ENCODE data around the gene SULT2B1.
"Not testable (repeated sequence)": the region's sequence is repeated elsewhere in the genome, so short reads cannot be mapped to it uniquely, and the experiment has no call there.

SULT2B1 gene

DNA sequence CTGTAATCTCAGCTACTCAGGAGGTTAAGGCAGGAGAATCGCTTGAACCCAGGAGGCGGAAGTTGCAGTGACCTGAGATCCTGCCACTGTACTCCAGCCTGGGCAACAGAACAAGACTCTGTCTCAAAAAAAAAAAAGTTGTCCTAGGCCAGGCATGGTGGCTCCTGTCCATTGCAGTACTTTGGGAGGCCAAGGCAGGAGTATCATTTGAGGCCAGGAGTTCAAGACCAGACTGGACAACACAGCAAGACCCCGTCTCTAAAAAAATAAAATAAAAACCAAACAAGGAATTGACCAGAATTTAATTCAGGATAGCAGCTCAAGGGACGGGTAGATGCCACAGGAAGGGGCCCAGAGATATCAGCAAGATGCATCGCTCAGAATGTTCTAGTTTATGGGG lies 4.9 kb downstream of the SULT2B1 start:
- Histone ChIP-seq H3K27me3 (ENCODE audit: low read depth) (no peaks in the 10 kb centered on the region), H3K4me1 (peaks cover 11% of the 10 kb centered on the region), H3K4me3 (no peak overlapping the region), H3K9me3 (no peaks in the 10 kb centered on the region), H3K36me3 (replicated peaks) (no peaks in the 10 kb centered on the region)
- no peak for DNase-seq (ENCODE audit: low spot score in 2 of 2)
- in situ Hi-C loops (cut with MboI; ENCODE audit: low sequenced_read_pairs): no loop called here

DNA sequence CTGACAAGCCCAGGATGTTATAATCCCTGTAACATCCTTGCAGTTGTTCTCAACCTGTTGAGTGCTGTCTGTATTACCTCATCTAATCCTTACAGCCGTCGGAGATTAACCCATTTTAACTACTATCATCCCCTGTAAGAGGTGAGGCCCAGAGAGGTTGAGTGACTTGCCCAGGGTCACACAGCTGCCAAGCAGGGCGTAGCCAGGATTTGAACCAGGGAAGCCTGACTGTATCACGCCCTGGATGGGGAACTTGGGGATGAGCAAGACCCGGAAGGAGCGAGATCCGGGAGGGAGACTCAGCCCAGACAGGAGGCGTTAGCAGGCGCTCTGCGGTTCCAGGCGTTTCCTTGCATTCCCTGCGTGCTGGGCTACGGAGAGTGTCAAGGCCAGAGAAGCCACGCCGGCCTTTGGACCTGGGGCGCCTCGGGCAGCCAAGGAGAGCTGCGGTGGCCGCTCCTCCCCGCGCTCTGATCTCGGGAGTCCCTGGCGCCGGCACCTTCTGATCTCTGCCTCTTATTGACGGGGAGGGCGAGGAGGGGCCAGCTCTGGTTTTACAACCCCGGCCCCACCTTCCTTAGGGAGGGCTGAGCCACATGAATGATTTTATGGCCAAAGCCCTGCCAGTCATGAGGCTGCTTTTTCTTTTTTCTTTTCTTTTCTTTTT lies 6.2 kb downstream of the SULT2B1 start:
- in situ Hi-C loops (cut with MboI; ENCODE audit: low sequenced_read_pairs): no loop called here
- Histone ChIP-seq H3K4me1 (peaks cover 13% of the 10 kb centered on the region), H3K27me3 (ENCODE audit: low read depth) (no peaks in the 10 kb centered on the region), H3K9me3 (no peaks in the 10 kb centered on the region), H3K36me3 (replicated peaks) (no peaks in the 10 kb centered on the region), H3K4me3 (no peak overlapping the region)
- peak; percentile 40 to 80 for DNase-seq (ENCODE audit: low spot score in 2 of 2)

DNA sequence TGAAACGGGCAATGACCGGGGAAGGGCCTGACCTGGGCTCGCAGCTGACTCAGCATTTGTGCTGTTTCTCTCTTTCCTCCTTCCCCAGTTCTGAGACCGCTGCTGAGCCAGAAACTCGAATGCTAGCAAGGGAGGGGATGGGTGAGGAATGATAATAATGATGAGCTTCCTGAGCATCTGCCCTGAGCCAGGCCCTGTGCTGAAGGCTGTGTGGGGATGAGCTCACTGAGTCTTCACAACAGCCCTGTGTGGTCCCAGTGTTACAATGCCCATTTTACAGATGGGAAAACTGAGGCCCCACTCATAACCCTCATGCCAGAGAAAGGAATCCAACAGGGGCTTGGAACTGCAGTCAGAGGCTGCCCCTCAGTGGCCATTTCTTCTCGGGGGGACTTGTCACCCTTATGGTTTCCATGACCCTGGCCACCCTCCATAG lies 8.1 kb downstream of the SULT2B1 start:
- H3K36me3 ChIP-seq (replicated peaks): no peaks in the 10 kb centered on the region
- no peak overlapping the region for H3K4me3 ChIP-seq
- no peaks in the 10 kb centered on the region for H3K27me3 ChIP-seq (ENCODE audit: low read depth)
- H3K9me3 ChIP-seq: no peaks in the 10 kb centered on the region
- in situ Hi-C loops (cut with MboI; ENCODE audit: low sequenced_read_pairs): no loop called here
- H3K4me1 ChIP-seq: peaks cover 12% of the 10 kb centered on the region
- DNase-seq (ENCODE audit: low spot score in 2 of 2): no peak

DNA sequence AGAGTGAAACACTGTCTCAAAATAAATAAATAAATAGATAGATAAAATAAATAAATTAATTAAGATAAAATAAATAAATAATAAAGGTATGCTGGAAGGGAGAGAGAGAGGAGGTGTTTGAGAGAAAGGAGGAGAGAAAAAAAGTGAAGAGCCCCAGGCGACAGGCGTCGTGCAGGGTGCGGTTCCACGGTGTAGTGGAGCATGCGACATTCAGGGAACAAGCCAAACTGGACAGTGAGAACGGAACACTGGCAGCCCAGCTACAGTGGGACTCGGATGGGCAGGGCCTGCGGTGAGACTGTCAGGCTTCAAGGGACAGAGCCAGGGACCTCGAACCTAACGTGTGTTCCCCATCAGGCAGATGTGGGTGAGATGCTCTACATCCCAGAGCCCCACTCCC lies 9.4 kb downstream of the SULT2B1 start:
- no peak overlapping the region for H3K4me3 ChIP-seq
- peaks cover 17% of the 10 kb centered on the region for H3K4me1 ChIP-seq
- DNase-seq (ENCODE audit: low spot score in 2 of 2): no peak
- no peaks in the 10 kb centered on the region for H3K9me3 ChIP-seq
- no peaks in the 10 kb centered on the region for H3K27me3 ChIP-seq (ENCODE audit: low read depth)
- in situ Hi-C loops (cut with MboI; ENCODE audit: low sequenced_read_pairs): no loop called here
- no peaks in the 10 kb centered on the region for H3K36me3 ChIP-seq (replicated peaks)

DNA sequence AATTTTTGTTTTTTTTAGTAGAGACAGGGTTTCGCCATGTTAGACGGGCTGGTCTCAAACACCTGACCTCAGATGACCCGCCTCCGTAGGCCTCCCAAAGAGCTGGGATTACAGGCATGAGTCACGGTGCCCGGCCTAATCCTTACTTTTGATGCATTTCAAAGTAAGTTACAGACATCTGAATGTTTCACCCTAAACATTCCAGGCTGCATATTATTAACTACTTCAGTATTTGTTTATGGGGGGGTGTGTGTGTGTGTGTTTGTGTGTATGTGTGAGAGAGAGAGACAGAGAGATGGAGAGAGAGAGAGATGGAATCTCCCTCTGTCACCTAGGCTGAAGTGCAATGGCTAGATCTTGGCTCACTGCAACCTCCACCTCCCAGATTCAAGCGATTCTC lies 13.1 kb downstream of the SULT2B1 start:
- peak; percentile 47 to 81 for DNase-seq (ENCODE audit: low spot score in 2 of 2)
- Histone ChIP-seq H3K27me3 (ENCODE audit: low read depth) (no peaks in the 10 kb centered on the region), H3K4me3 (no peak overlapping the region), H3K4me1 (peaks cover 16% of the 10 kb centered on the region), H3K9me3 (no peaks in the 10 kb centered on the region), H3K36me3 (replicated peaks) (no peaks in the 10 kb centered on the region)
- in situ Hi-C loops (cut with MboI; ENCODE audit: low sequenced_read_pairs): no loop called here

DNA sequence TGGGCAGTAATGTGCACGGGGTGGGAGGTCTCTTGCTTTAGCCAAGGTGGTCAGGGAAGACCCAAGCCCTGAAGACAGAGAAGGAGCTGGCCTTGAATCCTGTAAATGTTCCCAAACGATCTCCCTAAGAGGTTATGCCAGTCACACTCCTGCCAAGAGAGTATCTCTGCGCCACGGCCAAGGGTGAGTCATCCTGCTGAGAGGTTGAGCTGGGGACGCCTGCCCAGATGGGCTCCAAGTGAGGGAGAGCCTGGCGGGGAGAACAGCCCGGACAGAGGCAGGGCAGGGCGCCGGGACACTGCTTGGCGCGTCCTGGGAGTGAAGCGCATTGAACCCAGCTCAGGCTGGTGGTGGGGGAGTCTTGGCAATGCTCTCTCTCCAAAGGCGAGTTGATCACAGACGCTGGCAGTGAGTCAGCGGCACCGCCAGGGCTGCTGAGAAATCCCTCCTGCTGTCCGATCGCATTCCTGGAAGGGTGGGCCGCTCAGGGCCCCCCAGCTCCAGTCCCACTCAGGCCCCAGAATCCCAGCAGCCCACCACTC lies 16.4 kb downstream of the SULT2B1 start:
- in situ Hi-C loops (cut with MboI; ENCODE audit: low sequenced_read_pairs): no loop called here
- no peak overlapping the region for H3K4me3 ChIP-seq
- no peaks in the 10 kb centered on the region for H3K36me3 ChIP-seq (replicated peaks)
- no peak for DNase-seq (ENCODE audit: low spot score in 2 of 2)
- no peaks in the 10 kb centered on the region for H3K27me3 ChIP-seq (ENCODE audit: low read depth)
- peaks cover 13% of the 10 kb centered on the region for H3K4me1 ChIP-seq
- H3K9me3 ChIP-seq: no peaks in the 10 kb centered on the region

DNA sequence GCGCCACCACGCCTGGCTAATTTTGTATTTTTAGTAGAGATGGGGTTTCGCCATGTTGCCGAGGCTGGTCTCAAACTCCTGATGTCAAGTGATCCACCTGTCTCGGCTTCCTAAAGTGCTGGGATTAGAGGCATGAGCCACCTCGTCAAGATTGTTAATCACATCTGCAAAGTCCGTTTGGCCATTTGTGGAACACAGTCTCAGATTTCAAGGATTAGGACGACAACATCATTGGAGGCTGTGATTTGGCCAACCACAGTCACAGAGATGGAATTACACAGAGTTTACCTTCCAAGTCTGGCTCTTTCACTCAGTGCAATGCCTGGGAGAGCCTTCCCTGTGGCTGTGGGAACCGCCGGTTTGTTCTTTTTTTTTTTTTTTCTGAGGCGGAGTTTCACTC lies 17.8 kb downstream of the SULT2B1 start:
- peak; percentile 29 to 53 for DNase-seq (ENCODE audit: low spot score in 2 of 2)

DNA sequence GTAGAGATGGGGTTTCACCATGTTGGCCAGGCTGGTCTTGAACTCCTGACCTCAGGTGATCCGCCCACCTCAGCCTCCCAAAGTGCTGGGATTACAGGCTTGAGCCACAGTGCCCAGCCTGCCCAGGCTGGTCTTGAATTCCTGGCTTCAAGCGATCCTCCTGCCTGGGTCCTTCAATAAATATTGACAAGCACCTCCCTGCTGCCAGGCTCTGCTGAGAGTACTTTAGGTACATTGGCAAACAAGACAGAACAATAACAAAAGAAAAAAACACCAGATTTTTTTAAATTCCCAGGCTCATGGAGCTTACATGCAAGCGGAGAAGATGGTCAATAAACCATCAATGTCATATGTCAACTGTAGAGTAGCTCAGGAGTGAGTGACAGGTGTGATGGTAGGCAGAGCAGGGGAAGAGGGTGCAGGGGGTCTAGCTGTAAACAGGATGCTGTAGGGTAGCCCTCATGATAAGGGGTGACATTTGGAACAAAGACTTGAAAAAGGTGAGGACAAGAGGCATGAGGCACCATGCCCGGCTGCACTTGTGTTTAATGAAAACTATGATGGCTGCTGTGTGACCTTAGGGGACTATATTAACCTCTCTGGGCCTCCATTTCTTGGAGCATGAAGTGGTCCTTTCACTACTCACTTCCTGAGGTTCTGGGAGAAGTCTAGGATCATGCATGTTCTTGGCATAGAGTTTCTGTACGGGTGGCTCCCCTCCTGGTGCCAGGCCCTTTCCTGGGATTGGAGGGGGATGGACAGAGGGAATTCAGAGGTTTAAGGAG lies 19.6 kb downstream of the SULT2B1 start:
- no peaks in the 10 kb centered on the region for H3K27me3 ChIP-seq (ENCODE audit: low read depth)
- no peak for DNase-seq (ENCODE audit: low spot score in 2 of 2)
- in situ Hi-C loops (cut with MboI; ENCODE audit: low sequenced_read_pairs): no loop called here
- H3K4me1 ChIP-seq: peaks cover 9% of the 10 kb centered on the region
- no peaks in the 10 kb centered on the region for H3K36me3 ChIP-seq (replicated peaks)
- H3K9me3 ChIP-seq: no peaks in the 10 kb centered on the region
- H3K4me3 ChIP-seq: no peak overlapping the region

More for the DNA sequence above, 17.8 kb downstream of the SULT2B1 start:
- Histone ChIP-seq H3K36me3 (replicated peaks) (no peaks in the 10 kb centered on the region), H3K9me3 (no peaks in the 10 kb centered on the region), H3K4me3 (no peak overlapping the region), H3K4me1 (peaks cover 17% of the 10 kb centered on the region), H3K27me3 (ENCODE audit: low read depth) (no peaks in the 10 kb centered on the region)
- in situ Hi-C loops (cut with MboI; ENCODE audit: low sequenced_read_pairs): no loop called here

DNA sequence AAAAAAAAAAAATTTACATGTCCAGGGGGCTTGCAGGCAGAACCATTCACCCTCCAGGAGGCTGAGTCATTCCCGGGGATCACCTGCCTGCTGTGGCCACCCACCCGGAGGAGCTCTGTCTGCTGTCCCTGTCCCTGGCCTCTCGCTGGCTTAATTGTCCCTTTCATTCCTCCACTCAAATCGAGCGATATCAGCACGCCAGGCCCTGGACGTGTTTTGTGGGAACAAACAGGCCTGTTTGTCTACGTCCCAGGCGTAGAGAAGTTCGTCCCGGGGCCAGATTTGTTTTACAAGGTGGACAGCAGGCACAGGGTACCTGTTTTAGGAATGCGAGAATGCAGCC lies 21.2 kb downstream of the SULT2B1 start:
- H3K9me3 ChIP-seq: no peaks in the 10 kb centered on the region
- no peaks in the 10 kb centered on the region for H3K36me3 ChIP-seq (replicated peaks)
- no peak for DNase-seq (ENCODE audit: low spot score in 2 of 2)
- no peaks in the 10 kb centered on the region for H3K27me3 ChIP-seq (ENCODE audit: low read depth)
- no peak overlapping the region for H3K4me3 ChIP-seq
- in situ Hi-C loops (cut with MboI; ENCODE audit: low sequenced_read_pairs): no loop called here
- peaks cover 9% of the 10 kb centered on the region for H3K4me1 ChIP-seq

DNA sequence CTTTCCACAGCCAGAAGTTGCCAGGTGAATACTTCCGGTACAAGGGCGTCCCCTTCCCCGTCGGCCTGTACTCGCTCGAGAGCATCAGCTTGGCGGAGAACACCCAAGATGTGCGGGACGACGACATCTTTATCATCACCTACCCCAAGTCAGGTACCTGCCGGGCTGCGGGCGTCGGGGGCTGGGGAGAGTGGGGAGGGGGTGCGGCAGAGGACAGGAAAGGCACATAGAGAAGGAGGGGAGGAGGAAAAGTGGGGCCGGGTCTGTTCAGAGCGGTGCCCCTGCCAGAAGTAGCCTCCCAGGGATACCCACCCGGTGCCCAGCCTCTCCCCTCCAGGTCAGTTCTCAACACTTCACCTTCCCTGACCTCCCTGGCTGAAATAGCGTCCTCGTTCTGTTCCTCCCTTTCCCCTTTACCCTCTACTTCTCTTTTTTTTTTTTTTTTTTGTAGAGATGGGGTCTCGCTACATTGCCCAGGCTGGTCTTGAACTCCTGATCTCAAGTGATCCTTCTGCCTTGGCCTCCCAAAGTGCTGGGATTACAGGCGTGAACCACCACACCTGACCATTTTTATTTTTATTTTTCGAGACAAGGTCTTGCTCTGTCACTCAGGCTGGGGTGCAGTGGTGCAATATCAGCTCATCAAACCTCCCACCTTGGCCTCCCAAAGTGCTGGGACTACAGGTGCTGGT lies 24.1 kb downstream of the SULT2B1 start:
- DNase-seq (ENCODE audit: low spot score in 2 of 2): no peak
- in situ Hi-C loops (cut with MboI; ENCODE audit: low sequenced_read_pairs): loop anchor here (25.0 kb wide), 1 partner anchor 614 kb away; no protein-coding TSS in a partner anchor

DNA sequence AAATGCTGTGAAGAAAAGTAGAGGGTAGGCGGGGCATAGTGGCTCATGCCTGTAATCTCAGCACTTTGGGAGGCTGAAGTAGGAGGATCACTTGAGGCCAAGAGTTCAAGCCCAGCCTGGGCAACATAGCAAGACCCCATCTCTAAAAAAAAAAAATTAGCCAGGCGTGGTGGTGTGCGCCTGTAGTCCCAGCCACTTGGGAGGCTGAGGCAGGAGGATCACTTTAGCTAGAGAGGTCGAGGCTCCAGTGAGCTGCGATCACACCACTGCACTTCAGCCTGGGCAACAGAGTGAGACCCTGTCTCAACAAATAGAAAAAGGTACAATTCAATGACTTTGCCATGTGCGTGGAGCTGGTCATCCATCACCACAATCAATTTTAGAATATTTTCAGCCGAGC lies 25.9 kb downstream of the SULT2B1 start:
- H3K27me3 ChIP-seq (ENCODE audit: low read depth); H3K36me3 ChIP-seq (replicated peaks); H3K4me3 ChIP-seq; DNase-seq (ENCODE audit: low spot score in 2 of 2); H3K9me3 ChIP-seq; H3K4me1 ChIP-seq: not testable (repeated sequence)
- in situ Hi-C loops (cut with MboI; ENCODE audit: low sequenced_read_pairs): loop anchor here (25.0 kb wide), 1 partner anchor 616 kb away; no protein-coding TSS in a partner anchor

More for the DNA sequence above, 24.1 kb downstream of the SULT2B1 start:
- Histone ChIP-seq H3K9me3 (no peaks in the 10 kb centered on the region), H3K36me3 (replicated peaks) (no peaks in the 10 kb centered on the region), H3K4me3 (no peak overlapping the region), H3K4me1 (peaks cover 6% of the 10 kb centered on the region), H3K27me3 (ENCODE audit: low read depth) (no peaks in the 10 kb centered on the region)

DNA sequence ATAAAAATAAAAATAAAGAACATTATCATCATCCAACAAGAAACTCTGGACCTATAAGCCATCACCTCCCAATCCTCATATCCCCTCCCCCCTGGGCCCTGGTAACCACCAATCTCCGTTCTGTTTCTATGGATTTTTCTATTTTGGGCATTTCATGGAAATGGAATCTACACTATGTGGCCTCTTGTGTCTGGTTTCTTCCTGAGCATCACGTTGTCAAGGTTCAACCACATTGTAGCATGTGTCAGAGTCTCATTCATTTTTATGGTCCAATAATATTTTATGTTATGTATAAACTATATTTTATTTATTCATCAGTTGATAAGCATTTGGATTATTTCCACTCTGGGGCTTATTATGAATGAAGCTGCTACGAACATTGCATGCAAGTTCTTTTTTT lies 26.9 kb downstream of the SULT2B1 start:
- H3K27me3 ChIP-seq (ENCODE audit: low read depth): no peaks in the 10 kb centered on the region
- peaks cover 11% of the 10 kb centered on the region for H3K4me1 ChIP-seq
- no peaks in the 10 kb centered on the region for H3K9me3 ChIP-seq
- H3K36me3 ChIP-seq (replicated peaks): no peaks in the 10 kb centered on the region
- no peak overlapping the region for H3K4me3 ChIP-seq
- in situ Hi-C loops (cut with MboI; ENCODE audit: low sequenced_read_pairs): loop anchor here (25.0 kb wide), 1 partner anchor 617 kb away; no protein-coding TSS in a partner anchor
- DNase-seq (ENCODE audit: low spot score in 2 of 2): no peak

DNA sequence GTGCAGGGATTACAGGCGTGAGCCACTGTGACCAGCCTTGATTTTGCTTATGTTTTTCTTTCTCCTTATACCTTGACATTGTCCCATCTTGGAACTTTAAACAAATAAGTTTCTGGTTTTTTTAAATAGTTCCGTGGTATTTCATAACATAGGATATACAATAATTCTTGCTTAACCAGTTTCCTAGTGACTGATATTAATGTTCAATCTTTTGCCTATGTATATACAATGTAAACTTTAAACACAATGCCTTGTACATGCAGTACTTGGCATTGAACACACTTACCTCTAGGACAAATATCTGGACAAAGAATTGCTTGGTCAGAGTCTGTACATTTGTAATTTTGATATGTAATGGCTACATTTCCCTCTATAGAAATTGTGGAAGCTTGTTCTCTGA lies 30.2 kb downstream of the SULT2B1 start:
- Histone ChIP-seq H3K36me3 (replicated peaks) (no peaks in the 10 kb centered on the region), H3K9me3 (no peaks in the 10 kb centered on the region), H3K4me3 (no peak overlapping the region), H3K4me1 (peaks cover 7% of the 10 kb centered on the region), H3K27me3 (ENCODE audit: low read depth) (no peaks in the 10 kb centered on the region)
- in situ Hi-C loops (cut with MboI; ENCODE audit: low sequenced_read_pairs): loop anchor here (5.0 to 25.0 kb wide), 3 partner anchors 267 to 620 kb away; no protein-coding TSS in a partner anchor
- no peak for DNase-seq (ENCODE audit: low spot score in 2 of 2)
